B cell (primary cell): Measurements from ENCODE around the gene LYRM7. TPM values are rescaled to one million over a fixed set of nuclear protein-coding genes. Genes with fewer than 3 reads are reported as not detected.
"Not testable (repeated sequence)": the region's sequence is repeated elsewhere in the genome, so short reads cannot be mapped to it uniquely, and the experiment has no call there.

Experiments
- ATAC-seq: fragments of 200-7000 bp; cut with Tn5 transposase; one replicate; pipeline ENCODE4 v1.10.0; 2021; ENCODE audit warnings: low read depth, mild to moderate bottlenecking, moderate number of reproducible peaks, moderate library complexity
- CTCF ChIA-PET: fragments of 350-600 bp; sonication (Branson Sonifier 250); formaldehyde crosslinking; loops from one replicate; lab custom pipeline; 2021; ENCODE audit warnings: antibody characterized with exemption, inconsistent platforms; lab: Charles Lee
- POLR2A ChIA-PET: fragments of 350-600 bp; sonication (Branson Sonifier 250); formaldehyde crosslinking; loops from one replicate; lab custom pipeline; 2021; ENCODE audit warnings: antibody characterized with exemption; lab: Charles Lee
- DNase-seq: peaks from one replicate; pipeline ENCODE4 v3.0.0; 2013
- H2AFZ ChIP-seq: 2 replicates; pipeline ENCODE4 v1.6.1; 2012; ENCODE audit warnings: mild to moderate bottlenecking, low read depth, low read length; ENCODE audit not compliant: insufficient read depth, poor library complexity, severe bottlenecking
- H3K27ac ChIP-seq, 2 donors: 1 replicate in 1 of 2; 2 replicates in 1 of 2; pipeline ENCODE4 v1.5.1; 2012 to 2013; ENCODE audit warnings: low read length in 2 of 2, mild to moderate bottlenecking in 2 of 2, moderate library complexity in 1 of 2
- H3K27me3 ChIP-seq, 4 experiments: fragments of 200-600 bp in 1 of 4; sonication (generic) in 1 of 4; replicated peaks in 1 of 4; 1 replicate in 2 of 4; 2 replicates in 2 of 4; pipeline versions ENCODE4 v1.6.1 to v1.7.0; 2013 to 2016; ENCODE audit warnings: low read length in 3 of 4, mild to moderate bottlenecking in 2 of 4, mixed read lengths in 1 of 4, moderate library complexity in 1 of 4; ENCODE audit not compliant: insufficient read depth in 4 of 4, control insufficient read depth in 3 of 4; ENCODE audit errors: control extremely low read depth in 1 of 4
- H3K36me3 ChIP-seq, 2 experiments: replicated peaks in 1 of 2; 1 replicate in 1 of 2; 2 replicates in 1 of 2; pipeline versions ENCODE4 v1.6.1 to v1.7.1; 2013; ENCODE audit warnings: low read length in 1 of 2; ENCODE audit not compliant: insufficient read depth in 2 of 2, control insufficient read depth in 1 of 2; ENCODE audit errors: control extremely low read depth in 1 of 2, extremely low read depth in 1 of 2
- H3K4me1 ChIP-seq, 2 donors: fragments of 200-600 bp in 1 of 2; sonication (generic) in 1 of 2; 1 replicate in 1 of 2; 2 replicates in 1 of 2; pipeline versions ENCODE4 v1.5.1 to v1.6.1; 2013 to 2017; ENCODE audit warnings: low read length in 2 of 2; ENCODE audit not compliant: control insufficient read depth in 2 of 2, insufficient read depth in 2 of 2
- H3K4me2 ChIP-seq: replicated peaks from 2 replicates; pipeline ENCODE3; 2012; ENCODE audit warnings: mild to moderate bottlenecking, low read depth, low read length; ENCODE audit not compliant: poor library complexity, severe bottlenecking
- H3K4me3 ChIP-seq, 5 experiments: fragments of 200-600 bp in 1 of 5; sonication (generic) in 1 of 5; 1 replicate in 3 of 5; 2 replicates in 2 of 5; pipeline versions ENCODE4 v1.5.1 to v1.7.0; 2011 to 2016; ENCODE audit warnings: low read length in 4 of 5, mild to moderate bottlenecking in 4 of 5, low read depth in 2 of 5, control low read depth in 1 of 5, moderate library complexity in 1 of 5; ENCODE audit not compliant: insufficient read depth in 1 of 5; ENCODE audit errors: control extremely low read depth in 1 of 5, extremely low read depth in 1 of 5
- H3K79me2 ChIP-seq: fragments of 200-600 bp; sonication (generic); one replicate; pipeline ENCODE4 v1.6.0; 2016; ENCODE audit warnings: low read length; ENCODE audit not compliant: control insufficient read depth, insufficient read depth
- H3K9ac ChIP-seq: fragments of 200-600 bp; sonication (generic); 2 replicates; pipeline ENCODE4 v1.6.1; 2017; ENCODE audit warnings: mild to moderate bottlenecking, low read length, moderate library complexity
- H3K9me3 ChIP-seq, 3 donors: one replicate each; pipeline versions ENCODE4 v1.6.1 to v1.7.1; 2013; ENCODE audit warnings: low read length in 2 of 3; ENCODE audit not compliant: control insufficient read depth in 2 of 3, insufficient read depth in 1 of 3; ENCODE audit errors: control extremely low read depth in 1 of 3
- H4K20me1 ChIP-seq: 2 replicates; pipeline ENCODE4 v1.6.0; 2012; ENCODE audit warnings: mild to moderate bottlenecking, low read length; ENCODE audit not compliant: insufficient read depth, control insufficient read depth, poor library complexity, severe bottlenecking
- H3K27ac Mint-ChIP-seq: one replicate; pipeline ENCODE4 v1.8.0; 2021; ENCODE audit warnings: mixed read lengths
- H3K27me3 Mint-ChIP-seq: one replicate; pipeline ENCODE4 v1.8.0; 2021; ENCODE audit warnings: mixed read lengths
- H3K4me1 Mint-ChIP-seq: one replicate; pipeline ENCODE4 v1.8.0; 2021; ENCODE audit warnings: mixed read lengths
- H3K4me3 Mint-ChIP-seq: one replicate; pipeline ENCODE4 v1.8.0; 2021; ENCODE audit warnings: mixed read lengths
- H3K9me3 Mint-ChIP-seq: one replicate; pipeline ENCODE4 v1.8.0; 2022; ENCODE audit warnings: mixed read lengths; ENCODE audit not compliant: insufficient read depth
- CTCF ChIP-seq: fragments of 200-600 bp; IDR thresholded peaks from one replicate; pipeline ENCODE4 v1.8.0; 2022; ENCODE audit warnings: antibody characterized with exemption, mild to moderate bottlenecking
- EZH2 ChIP-seq: IDR thresholded peaks from 2 replicates; pipeline ENCODE4 v1.6.1; 2012; ENCODE audit warnings: borderline replicate concordance, low read depth, mild to moderate bottlenecking, moderate library complexity, low read length; ENCODE audit not compliant: insufficient read depth, poor library complexity, severe bottlenecking
- WGBS: methylation state at CpG from one replicate; pipeline ENCODE4 v1.1.5; 2013; ENCODE audit warnings: missing lambda C conversion rate; ENCODE audit not compliant: insufficient coverage; 5-methylcytosine and 5-hydroxymethylcytosine counted together
- intact Hi-C: fragments of 100-400 bp; cut with micrococcal nuclease; formaldehyde crosslinking; loops from one replicate; pipeline ENCODE4 v1.10.0; 2022
- polyA plus RNA-seq: library from polyadenylated mRNA; depleted of rRNA; stranded (reverse); fragments of >200 nt; gene quantifications from 2 replicates; pipeline ENCODE4 v1.2.3, GENCODE V29; 2012
- total RNA-seq, 2 donors: library from RNA; stranded (reverse); fragments of 120-200 nt in 1 of 2; gene quantifications; 1 replicate in 1 of 2; 2 replicates in 1 of 2; pipeline versions ENCODE4 v1.2.3 to v1.2.4, GENCODE V29; 2013 to 2022

Gene LYRM7
- total and polyA plus RNA-seq, 2 donors (not counting 1 experiment from before 2014, with no cell fraction given) = 2.7 to 12.3 TPM

GRCh38 chr5:131252824-131253171 is 82.1 kb downstream of the LYRM7 start:
- Histone ChIP-seq H3K9me3 (no peaks in the 10 kb centered on the region), H3K27ac (peak overlapping the region; percentile 90 to 92), H3K9ac (peak overlapping the region; percentile 62), H3K36me3 (peaks cover 0 to 8% of the 10 kb centered on the region in 2 experiments), H3K4me1 (peaks cover 55 to 70% of the 10 kb centered on the region in 2 donors), H3K27me3 (no peaks in the 10 kb centered on the region), H3K4me3 (peak overlapping the region; percentile 39 to 55 (median 52)), H3K79me2 (peaks cover 70% of the 10 kb centered on the region), H4K20me1 (peaks cover 3% of the 10 kb centered on the region), H2AFZ (peak overlapping the region; percentile 72), H3K4me2 (peak overlapping the region; percentile 78)
- intact Hi-C loops = loop anchor here (1.0 to 5.0 kb wide), 6 partner anchors 11 to 385 kb away; partner anchors contain the start of genes HINT1, LYRM7 and RAPGEF6
- ATAC-seq (peak; percentile 86), DNase-seq (peak; percentile 89)
- peak overlapping the region; percentile 85 for H3K4me3 Mint-ChIP-seq
- 2% methylated on average over 6 of the region's 6 CpGs for WGBS
- TF ChIP-seq EZH2 = no peak
- no peak for TF ChIP-seq CTCF
- peak overlapping the region; percentile 96 for H3K27ac Mint-ChIP-seq
- H3K9me3 Mint-ChIP-seq = no peaks in the 10 kb centered on the region
- POLR2A ChIA-PET = interaction anchor here (0.6 to 3.8 kb wide), 8 partner anchors 11 to 130 kb away, joined by 3 to 42 read pairs (median 4); partner anchors contain the start of gene CDC42SE2
- H3K27me3 Mint-ChIP-seq = no peaks in the 10 kb centered on the region
- CTCF ChIA-PET = interaction anchor here (0.7 to 6.0 kb wide), 6 partner anchors 11 to 129 kb away, joined by 3 to 60 read pairs (median 5); partner anchors contain the start of gene CDC42SE2
- H3K4me1 Mint-ChIP-seq = peaks cover 72% of the 10 kb centered on the region

- peaks cover 77% of the 10 kb centered on the region for H3K4me1 Mint-ChIP-seq
- ChIA-PET CTCF (interaction anchor here (2.8 to 6.0 kb wide), 2 partner anchors 10 to 128 kb away, joined by 13 to 60 read pairs; partner anchors contain the start of gene CDC42SE2), POLR2A (interaction anchor here (0.6 to 3.8 kb wide), 5 partner anchors 9 to 54 kb away, joined by 3 to 42 read pairs (median 4); partner anchors contain the start of gene CDC42SE2)
- peak overlapping the region; percentile 68 for H3K27ac Mint-ChIP-seq
- peak overlapping the region; percentile 17 for H3K4me2 ChIP-seq
- H3K36me3 ChIP-seq, H3K4me3 ChIP-seq, H3K9me3 ChIP-seq, H3K9me3 Mint-ChIP-seq, H3K27me3 ChIP-seq, H2AFZ ChIP-seq, H3K9ac ChIP-seq, ATAC-seq, H4K20me1 ChIP-seq, H3K27me3 Mint-ChIP-seq, DNase-seq: not testable (repeated sequence)
- intact Hi-C loops = loop anchor here (5.0 kb wide), 1 partner anchor 383 kb away; the partner anchor contains the start of gene RAPGEF6
- WGBS = 100% methylated on average over 1 of the region's 10 CpGs
- H3K4me1 ChIP-seq = peaks cover 66 to 77% of the 10 kb centered on the region in 2 donors
- H3K79me2 ChIP-seq = peaks cover 73% of the 10 kb centered on the region
- H3K27ac ChIP-seq = peak overlapping the region in 1 of 2 donors; percentile 25
- peak overlapping the region; percentile 62 for H3K4me3 Mint-ChIP-seq
Measured at GRCh38 chr5:131254025-131254424, 83.3 kb downstream of the LYRM7 start.
